Right lobe of liver (tissue), 6 donors: ENCODE results near the gene CHST11. TPM values are rescaled to one million over a fixed set of nuclear protein-coding genes. Genes with fewer than 3 reads are reported as not detected.

Source experiments
- ATAC-seq, 4 donors: fragments of 200-7000 bp; cut with Tn5 transposase; one replicate each; pipeline ENCODE4 v1.9.1; 2020; ENCODE audit warnings: mild to moderate bottlenecking in 4 of 4, moderate library complexity in 4 of 4
- DNase-seq, 3 donors: peaks; one replicate each; pipeline ENCODE4 v3.0.0-alpha.2; 2020
- H3K27ac ChIP-seq, 3 donors: fragments of 200-600 bp; one replicate each; pipeline ENCODE4 v1.8.0; 2022
- H3K27me3 ChIP-seq, 2 donors: fragments of 200-600 bp; one replicate each; pipeline ENCODE4 v1.8.0; 2022
- H3K36me3 ChIP-seq, 4 donors: fragments of 200-600 bp; sonication (generic) in 1 of 4; one replicate each; pipeline versions ENCODE4 v1.5.1 to v1.8.0; 2017 to 2022; ENCODE audit warnings: control low read depth in 1 of 4
- H3K4me1 ChIP-seq, 4 donors: fragments of 200-600 bp; sonication (generic) in 1 of 4; one replicate each; pipeline versions ENCODE4 v1.5.1 to v1.8.0; 2017 to 2022; ENCODE audit warnings: control low read depth in 1 of 4
- H3K4me3 ChIP-seq, 3 donors: fragments of 200-600 bp; one replicate each; pipeline ENCODE4 v1.8.0; 2022
- H3K9me3 ChIP-seq, 4 donors: fragments of 200-600 bp; sonication (generic) in 1 of 4; one replicate each; pipeline versions ENCODE4 v1.5.1 to v1.8.0; 2017 to 2022; ENCODE audit warnings: control low read depth in 1 of 4
- CTCF ChIP-seq, 4 donors: fragments of 200-600 bp in 3 of 4; fragments of 450-650 bp in 1 of 4; IDR thresholded peaks; one replicate each; pipeline versions ENCODE4 v1.5.1 to v1.8.0; 2016 to 2022; ENCODE audit warnings: antibody characterized with exemption in 4 of 4, mild to moderate bottlenecking in 2 of 4
- POLR2A ChIP-seq: fragments of 450-650 bp; IDR thresholded peaks from one replicate; pipeline ENCODE4 v1.6.1; 2017; ENCODE audit warnings: antibody characterized with exemption, mild to moderate bottlenecking
- WGBS: methylation state at CpG from one replicate; pipeline ENCODE4 v1.1.6; 2018; ENCODE audit warnings: low coverage, low lambda C conversion rate; ENCODE audit not compliant: insufficient coverage; ENCODE audit errors: missing lambda C conversion rate; 5-methylcytosine and 5-hydroxymethylcytosine counted together
- intact Hi-C, 2 donors: fragments of 100-400 bp; cut with DNase I; formaldehyde crosslinking; loops; one replicate each; pipeline versions ENCODE4 v1.11.2 to v1.14.1; 2022
- total RNA-seq, 6 experiments: library from RNA; depleted of rRNA in 2 of 6; stranded (reverse); fragments of >200 nt in 2 of 6; fragmentation: NEBNext Ultra II Directional in 3 of 6; extraction: Animal tissue kit (Norgen Biotek cat#: 25700) in 3 of 6; gene quantifications; one replicate each; pipeline versions ENCODE4 v1.1.0 to v1.2.4, GENCODE V29; 2016 to 2023
- donor health status: DM: no; HTN: yes; CAD: no.
- donor health status: DM: no; HTN: no; CAD: no.
- donor health status: DM: no; HTN: no; CAD: no.
- donor health status: DM: no; HTN: yes; CAD: no.
- donor health status: DM: no; HTN: yes; CAD: no.

CHST11 gene
- total RNA-seq, 6 experiments from 2014 or later, result 0.57 to 10.4 (median 3.5) TPM

- Histone ChIP-seq H3K36me3 (no peaks in the 10 kb centered on the region), H3K27ac (no peak overlapping the region), H3K4me1 (no peaks in the 10 kb centered on the region), H3K9me3 (no peaks in the 10 kb centered on the region), H3K27me3 (no peaks in the 10 kb centered on the region), H3K4me3 (no peak overlapping the region)
- WGBS, result 88% methylated on average over 6 of the region's 6 CpGs
- DNase-seq (no peak), ATAC-seq (no peak)
- intact Hi-C loops, result no loop called here
- no peak for TF ChIP-seq CTCF (IDR thresholded peaks at IDR 0.05)
Measured at GRCh38 chr12:104513681-104514080, 56.9 kb downstream of the CHST11 start.

GRCh38 chr12:104514092-104514810 is 57.5 kb downstream of the CHST11 start:
- H3K36me3 ChIP-seq, result no peaks in the 10 kb centered on the region
- no peak for ATAC-seq
- H3K9me3 ChIP-seq, result no peaks in the 10 kb centered on the region
- H3K27me3 ChIP-seq, result no peaks in the 10 kb centered on the region
- no peak for DNase-seq
- H3K27ac ChIP-seq, result no peak overlapping the region
- intact Hi-C loops, result no loop called here
- WGBS, result 88% methylated on average over 5 of the region's 9 CpGs
- TF ChIP-seq POLR2A (no peak), CTCF (IDR thresholded peaks at IDR 0.05) (no peak)
- H3K4me3 ChIP-seq, result no peak overlapping the region
- no peaks in the 10 kb centered on the region for H3K4me1 ChIP-seq

DNA sequence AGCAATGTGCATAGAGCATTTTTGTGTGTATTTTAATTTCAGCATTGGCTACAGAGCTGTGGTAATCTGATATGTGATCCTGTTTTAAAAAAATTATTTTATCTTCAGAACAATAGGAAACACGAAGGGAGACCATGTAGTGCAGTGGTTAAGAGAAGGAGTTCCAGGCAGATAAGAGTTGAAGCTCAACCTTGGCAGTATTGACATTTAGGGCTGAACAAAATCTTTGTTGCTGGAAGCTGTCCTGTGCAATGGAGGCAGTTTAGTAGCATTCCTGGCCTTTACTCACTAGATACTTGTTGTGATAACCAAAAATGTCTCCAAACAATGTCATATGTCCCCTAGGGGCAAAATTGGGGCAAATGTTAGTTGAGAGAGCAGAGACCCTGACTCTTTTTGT is 59.2 kb downstream of the CHST11 start:
- no peaks in the 10 kb centered on the region for H3K36me3 ChIP-seq
- H3K4me3 ChIP-seq, result no peak overlapping the region
- no peak for DNase-seq
- no peak for ATAC-seq
- no peaks in the 10 kb centered on the region for H3K27me3 ChIP-seq
- 27% methylated on average over 1 of the region's 1 CpG for WGBS
- H3K4me1 ChIP-seq, result no peaks in the 10 kb centered on the region
- TF ChIP-seq CTCF (IDR thresholded peaks at IDR 0.05), result no peak
- TF ChIP-seq POLR2A, result no peak
- intact Hi-C loops, result no loop called here
- no peak overlapping the region for H3K27ac ChIP-seq
- no peaks in the 10 kb centered on the region for H3K9me3 ChIP-seq

- no peak for TF ChIP-seq CTCF (IDR thresholded peaks at IDR 0.05)
- no peak for TF ChIP-seq POLR2A
- Histone ChIP-seq H3K9me3 (no peaks in the 10 kb centered on the region), H3K27ac (no peak overlapping the region), H3K27me3 (no peaks in the 10 kb centered on the region), H3K4me3 (no peak overlapping the region), H3K36me3 (no peaks in the 10 kb centered on the region), H3K4me1 (no peaks in the 10 kb centered on the region)
- ATAC-seq (no peak), DNase-seq (no peak)
- 60% methylated on average over 1 of the region's 1 CpG for WGBS
- intact Hi-C loops, result no loop called here
Measured at GRCh38 chr12:104516821-104517220, 60.1 kb downstream of the CHST11 start.
